Upper lobe of left lung (tissue), 6 donors: ENCODE measurements around the gene RNF130. TPM values are rescaled to one million over a fixed set of nuclear protein-coding genes. Genes with fewer than 3 reads are reported as not detected.

Experiments used
- ATAC-seq, 2 donors: fragments of 200-7000 bp; cut with Tn5 transposase; one replicate each; pipeline ENCODE4 v1.9.1; 2022; ENCODE audit warnings: mild to moderate bottlenecking in 2 of 2, moderate library complexity in 2 of 2; ENCODE audit not compliant: low FRiP score in 2 of 2
- DNase-seq, 2 donors: peaks; one replicate each; pipeline ENCODE4 v3.0.0-alpha.2; 2019 to 2020
- H3K27ac ChIP-seq, 4 donors: fragments of 200-600 bp; sonication (generic); one replicate each; pipeline ENCODE4 v1.5.1; 2016 to 2019
- H3K27me3 ChIP-seq, 4 donors: fragments of 200-600 bp; sonication (generic); one replicate each; pipeline ENCODE4 v1.5.1; 2017 to 2019
- H3K36me3 ChIP-seq, 4 donors: fragments of 200-600 bp; sonication (generic); one replicate each; pipeline ENCODE4 v1.5.1; 2016 to 2019
- H3K4me1 ChIP-seq, 4 donors: fragments of 200-600 bp; sonication (generic); one replicate each; pipeline ENCODE4 v1.5.1; 2018 to 2019
- H3K4me3 ChIP-seq, 4 donors: fragments of 200-600 bp; sonication (generic); one replicate each; pipeline ENCODE4 v1.5.1; 2017 to 2019; ENCODE audit warnings: mild to moderate bottlenecking in 2 of 4, moderate library complexity in 1 of 4
- H3K9me3 ChIP-seq, 4 donors: fragments of 200-600 bp; sonication (generic); one replicate each; pipeline ENCODE4 v1.5.1; 2018 to 2019
- EP300 ChIP-seq, 4 donors: sonication (generic); formaldehyde crosslinking; IDR thresholded peaks; one replicate each; pipeline ENCODE4 v1.5.1; 2017; ENCODE audit warnings: antibody characterized with exemption in 4 of 4, control low read depth in 2 of 4
- POLR2A ChIP-seq, 4 donors: fragments of 450-650 bp; IDR thresholded peaks; one replicate each; pipeline ENCODE4 v1.5.1; 2016 to 2017; ENCODE audit warnings: antibody characterized with exemption in 4 of 4, mild to moderate bottlenecking in 2 of 4
- POLR2AphosphoS5 ChIP-seq, 2 donors: sonication (generic); formaldehyde crosslinking; IDR thresholded peaks; one replicate each; pipeline ENCODE4 v1.5.1; 2017; ENCODE audit warnings: antibody characterized with exemption in 2 of 2
- WGBS, 2 donors: methylation state at CpG; one replicate each; pipeline ENCODE4 v1.1.5; 2017 to 2018; 5-methylcytosine and 5-hydroxymethylcytosine counted together
- total RNA-seq, 6 donors: library from RNA; depleted of rRNA in 4 of 6; stranded (reverse); fragments of >200 nt in 4 of 6; gene quantifications; one replicate each; pipeline versions ENCODE4 v1.1.0 to v1.2.1, GENCODE V29; 2016 to 2021
- TF ChIP-seq, protein P1 (sequence below), 6 experiments: fragments of 450-650 bp in 4 of 6; fragments of 200-600 bp in 2 of 6; sonication (generic) in 2 of 6; IDR thresholded peaks; one replicate each; pipeline ENCODE4 v1.5.1; 2016 to 2019; ENCODE audit warnings: antibody characterized with exemption in 6 of 6
- donor health status: DM: no; HTN: no; CAD: no; lungs with moderate emphysema.
- donor health status: DM: no; HTN: yes; CAD: no; lungs with severe emphysema.

Gene RNF130
- total RNA-seq, 6 donors from 2014 or later, result 54.5 to 137 (median 98.2) TPM

DNA sequence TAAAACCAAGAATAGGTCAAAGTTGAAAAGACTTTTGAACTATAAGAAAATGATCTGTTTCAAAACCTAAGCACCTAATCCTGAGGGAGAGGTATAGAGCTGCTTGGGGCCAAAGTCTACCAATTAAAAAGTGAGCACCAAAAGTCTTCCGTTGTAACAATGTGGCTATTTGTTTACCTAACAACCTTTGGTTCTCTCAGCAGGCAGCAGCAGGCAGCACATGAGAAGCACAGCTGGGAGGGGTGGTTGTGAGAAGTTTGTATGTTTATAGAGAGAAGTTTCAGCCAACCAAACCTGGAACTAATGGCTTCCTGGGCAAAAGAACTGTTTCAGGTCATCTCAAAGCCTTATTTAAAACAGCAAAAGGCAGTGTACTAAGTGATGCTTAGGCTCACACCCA lies 104.1 kb downstream of the RNF130 start:
- peaks cover 5 to 56% (median 32%) of the 10 kb centered on the region in 4 donors for H3K36me3 ChIP-seq

DNA sequence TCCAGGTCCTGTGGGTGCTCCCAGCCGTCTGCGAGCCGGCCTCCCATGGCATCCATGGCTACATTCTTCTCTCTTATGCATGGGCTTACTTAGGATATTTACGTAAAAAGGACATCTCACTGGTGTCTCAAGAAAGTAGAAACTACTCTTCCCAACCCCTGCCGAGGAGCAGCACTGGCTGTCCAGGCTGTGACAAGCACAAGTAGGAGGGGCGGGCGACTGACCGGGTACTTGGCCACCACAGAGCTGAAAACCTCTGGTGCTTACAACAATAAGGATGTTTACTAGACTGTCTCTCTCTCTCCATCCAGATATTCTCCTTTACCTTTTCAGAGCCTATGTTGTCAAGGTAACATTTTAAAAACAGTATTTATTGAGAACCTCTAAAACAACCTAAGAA lies 107.5 kb downstream of the RNF130 start:
- peaks cover 0 to 7% (median 2%) of the 10 kb centered on the region in 4 donors for H3K4me1 ChIP-seq

More for the DNA sequence above, 104.1 kb downstream of the RNF130 start:
- no peaks in the 10 kb centered on the region for H3K27me3 ChIP-seq
- ATAC-seq (no peak), DNase-seq (no peak)
- H3K4me3 ChIP-seq, result no peak overlapping the region
- H3K4me1 ChIP-seq, result peaks cover 0 to 5% (median 2%) of the 10 kb centered on the region in 4 donors
- no peak overlapping the region for H3K27ac ChIP-seq
- H3K9me3 ChIP-seq, result no peaks in the 10 kb centered on the region
- TF ChIP-seq, protein P1, sequence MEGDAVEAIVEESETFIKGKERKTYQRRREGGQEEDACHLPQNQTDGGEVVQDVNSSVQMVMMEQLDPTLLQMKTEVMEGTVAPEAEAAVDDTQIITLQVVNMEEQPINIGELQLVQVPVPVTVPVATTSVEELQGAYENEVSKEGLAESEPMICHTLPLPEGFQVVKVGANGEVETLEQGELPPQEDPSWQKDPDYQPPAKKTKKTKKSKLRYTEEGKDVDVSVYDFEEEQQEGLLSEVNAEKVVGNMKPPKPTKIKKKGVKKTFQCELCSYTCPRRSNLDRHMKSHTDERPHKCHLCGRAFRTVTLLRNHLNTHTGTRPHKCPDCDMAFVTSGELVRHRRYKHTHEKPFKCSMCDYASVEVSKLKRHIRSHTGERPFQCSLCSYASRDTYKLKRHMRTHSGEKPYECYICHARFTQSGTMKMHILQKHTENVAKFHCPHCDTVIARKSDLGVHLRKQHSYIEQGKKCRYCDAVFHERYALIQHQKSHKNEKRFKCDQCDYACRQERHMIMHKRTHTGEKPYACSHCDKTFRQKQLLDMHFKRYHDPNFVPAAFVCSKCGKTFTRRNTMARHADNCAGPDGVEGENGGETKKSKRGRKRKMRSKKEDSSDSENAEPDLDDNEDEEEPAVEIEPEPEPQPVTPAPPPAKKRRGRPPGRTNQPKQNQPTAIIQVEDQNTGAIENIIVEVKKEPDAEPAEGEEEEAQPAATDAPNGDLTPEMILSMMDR (IDR thresholded peaks at IDR 0.05), result no peak
- TF ChIP-seq POLR2A (IDR thresholded peaks at IDR 0.05) (no peak), POLR2AphosphoS5 (IDR thresholded peaks at IDR 0.05) (no peak), EP300 (IDR thresholded peaks at IDR 0.05) (no peak)
- WGBS, 2 donors, result 55 to 67% methylated on average over 1 of the region's 1 CpG

DNA sequence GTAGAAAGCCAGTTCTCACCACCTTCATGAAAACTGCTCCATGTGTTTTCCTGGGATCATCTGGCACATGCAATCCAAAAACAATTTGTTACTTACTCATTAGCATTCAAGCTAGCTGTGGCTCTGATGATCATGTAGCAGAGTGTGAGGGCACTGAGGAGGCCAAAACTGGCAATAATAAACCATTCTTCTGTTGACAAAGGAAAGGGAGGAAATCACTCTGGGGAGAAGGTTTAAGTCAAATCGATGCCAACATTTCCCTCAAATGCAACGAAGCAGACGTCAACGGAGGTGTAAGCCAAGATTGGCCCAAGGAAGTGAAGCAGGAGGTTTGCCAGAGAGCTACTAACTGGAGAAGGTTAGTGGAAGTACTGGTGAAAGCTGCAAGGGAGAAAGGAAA lies 108.2 kb downstream of the RNF130 start:
- Histone ChIP-seq H3K4me3 (no peak overlapping the region), H3K27ac (no peak overlapping the region), H3K27me3 (no peaks in the 10 kb centered on the region), H3K4me1 (peaks cover 0 to 7% (median 2%) of the 10 kb centered on the region in 4 donors), H3K36me3 (peaks cover 5 to 58% (median 29%) of the 10 kb centered on the region in 4 donors), H3K9me3 (no peaks in the 10 kb centered on the region)
- DNase-seq (no peak), ATAC-seq (no peak)
- WGBS, 2 donors, result 73 to 85% methylated on average over 4 of the region's 4 CpGs
- TF ChIP-seq EP300 (IDR thresholded peaks at IDR 0.05), result no peak
- no peak for TF ChIP-seq POLR2AphosphoS5 (IDR thresholded peaks at IDR 0.05)
- TF ChIP-seq POLR2A (IDR thresholded peaks at IDR 0.05), result no peak
- TF ChIP-seq, protein P1 (IDR thresholded peaks at IDR 0.05), result no peak

More for the DNA sequence above, 107.5 kb downstream of the RNF130 start:
- Histone ChIP-seq H3K27me3 (no peaks in the 10 kb centered on the region), H3K4me3 (no peak overlapping the region), H3K9me3 (no peaks in the 10 kb centered on the region), H3K27ac (no peak overlapping the region), H3K36me3 (peaks cover 5 to 59% (median 29%) of the 10 kb centered on the region in 4 donors)
- ATAC-seq, result no peak
- TF ChIP-seq POLR2AphosphoS5 (IDR thresholded peaks at IDR 0.05) (no peak), POLR2A (IDR thresholded peaks at IDR 0.05) (no peak), EP300 (IDR thresholded peaks at IDR 0.05) (no peak)
- TF ChIP-seq, protein P1 (IDR thresholded peaks at IDR 0.05), result no peak
- 94 to 97% methylated on average over 8 of the region's 8 CpGs for WGBS, 2 donors
- DNase-seq, result no peak

DNA sequence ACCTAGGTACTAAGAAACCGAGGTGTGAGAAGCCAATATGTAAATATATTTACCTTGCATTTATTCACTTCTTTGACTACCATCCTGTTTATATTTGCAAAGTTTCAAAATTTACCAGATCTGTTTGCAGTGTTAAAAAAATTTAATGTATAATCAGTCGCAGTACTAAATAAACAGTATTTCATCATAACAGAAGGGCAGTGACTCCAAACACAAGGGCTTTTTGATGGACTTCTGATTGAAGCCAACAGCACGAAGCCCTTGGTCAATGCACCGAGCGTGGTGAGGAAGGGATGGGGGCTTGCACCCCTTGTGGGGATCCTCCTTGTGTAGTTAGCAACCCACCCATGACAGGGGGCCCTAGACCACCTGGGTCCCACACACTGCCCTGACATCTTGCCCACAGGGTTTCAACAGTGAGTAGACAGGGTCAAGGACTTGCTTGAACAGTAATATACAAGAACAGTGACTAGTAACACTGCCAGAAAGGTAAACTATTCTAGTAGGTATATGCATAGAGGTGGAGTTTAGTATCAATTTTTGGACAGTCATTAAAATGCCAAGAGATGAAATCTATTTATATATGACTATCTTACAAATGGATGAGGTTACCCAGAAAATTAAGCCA lies 111.2 kb downstream of the RNF130 start:
- peaks cover 0 to 48% (median 15%) of the 10 kb centered on the region in 4 donors for H3K36me3 ChIP-seq
- H3K27ac ChIP-seq, result peak overlapping the region in 2 of 4 donors; percentile 31 to 37
- H3K4me3 ChIP-seq, result no peak overlapping the region
- no peak for DNase-seq
- 73 to 77% methylated on average over 5 of the region's 5 CpGs for WGBS, 2 donors
- H3K4me1 ChIP-seq, result peaks cover 0 to 7% (median 2%) of the 10 kb centered on the region in 4 donors
- H3K27me3 ChIP-seq, result no peaks in the 10 kb centered on the region
- no peaks in the 10 kb centered on the region for H3K9me3 ChIP-seq
- TF ChIP-seq, protein P1 (IDR thresholded peaks at IDR 0.05), result no peak
- TF ChIP-seq EP300 (IDR thresholded peaks at IDR 0.05) (no peak), POLR2A (IDR thresholded peaks at IDR 0.05) (no peak), POLR2AphosphoS5 (IDR thresholded peaks at IDR 0.05) (no peak)
- peak in 1 of 2 donors; percentile 24 for ATAC-seq
